Pancreas (tissue), 10 donors: ENCODE results near the gene GLUD1. TPM values are rescaled to one million over a fixed set of nuclear protein-coding genes. Genes with fewer than 3 reads are reported as not detected.
A peak's percentile ranks its signal among the peaks of the same experiment; 100 is the strongest.

Source experiments
- ATAC-seq, 4 donors: fragments of 200-7000 bp; cut with Tn5 transposase; one replicate each; pipeline versions ENCODE4 v1.8.0 to v1.9.1; 2020; ENCODE audit warnings: mild to moderate bottlenecking in 4 of 4, moderate library complexity in 4 of 4
- DNase-seq, 6 donors: peaks; one replicate each; pipeline ENCODE4 v3.0.0-alpha.2; 2020
- FAIRE-seq: peaks from 2 replicates; lab custom pipeline; 2012; peaks lifted over from hg19 to GRCh38; lab: Jason Lieb, UNC
- H3K27ac ChIP-seq, 4 donors: fragments of 200-600 bp; sonication (generic); 1 replicate in 3 of 4; 2 replicates in 1 of 4; pipeline versions ENCODE4 v1.5.0 to v1.8.0; 2020
- H3K27me3 ChIP-seq, 4 donors: fragments of 200-600 bp; one replicate each; pipeline ENCODE4 v1.8.0; 2021
- H3K36me3 ChIP-seq, 3 donors: fragments of 200-600 bp; sonication (generic) in 1 of 3; one replicate each; pipeline versions ENCODE4 v1.5.0 to v1.8.0; 2020 to 2021
- H3K4me1 ChIP-seq, 3 donors: fragments of 200-600 bp; one replicate each; pipeline ENCODE4 v1.8.0; 2021
- H3K4me3 ChIP-seq, 4 donors: fragments of 200-600 bp; sonication (generic) in 2 of 4; one replicate each; pipeline versions ENCODE4 v1.5.0 to v1.8.0; 2020 to 2021
- H3K9me3 ChIP-seq, 4 donors: fragments of 200-600 bp; one replicate each; pipeline ENCODE4 v1.8.0; 2021
- WGBS, 2 donors: extraction: QIAGEN DNeasy Blood & Tissue Kit; methylation state at CpG; one replicate each; pipeline ENCODE4 v1.1.7; 2013; 5-methylcytosine and 5-hydroxymethylcytosine counted together
- intact Hi-C, 3 donors: fragments of 100-400 bp; cut with DNase I; formaldehyde crosslinking; loops; one replicate each; pipeline versions ENCODE4 v1.11.1 to v1.14.2; 2022
- polyA plus RNA-seq, 2 donors: library from polyadenylated mRNA; stranded (reverse); fragments of 200-250 nt; gene quantifications; one replicate each; pipeline ENCODE4 v1.2.3, GENCODE V29; 2013
- total RNA-seq, 6 donors: library from RNA; stranded (reverse); fragmentation: NEBNext Ultra II Directional in 4 of 6; extraction: Animal tissue kit (Norgen Biotek cat#: 25700) in 4 of 6; gene quantifications; one replicate each; pipeline versions ENCODE4 v1.2.1 to v1.2.4, GENCODE V29; 2021 to 2023
- TF ChIP-seq, protein P1 (sequence below), 4 donors: fragments of 200-600 bp; sonication (generic) in 3 of 4; IDR thresholded peaks; one replicate each; pipeline versions ENCODE4 v1.5.0 to v1.8.0; 2021; ENCODE audit warnings: antibody characterized with exemption in 4 of 4
- donor health status: healthy with polysubstance abuse.
- donor health status: DM: no; HTN: no; CAD: no; lungs with moderate emphysema.
- donor health status: DM: no; HTN: no; CAD: no.
- donor health status: control.
- donor health status: control.
- donor health status: Bipolar disorder and iron deficiency.
- donor health status: DM: yes; HTN: yes; CAD: no.
- donor health status: DM: no; HTN: no; CAD: no.
- donor health status: DM: no; HTN: no; CAD: no.
- donor health status: DM: yes; HTN: yes; CAD: no.

Gene GLUD1
- total and polyA plus RNA-seq, 8 donors = 24.1 to 62.0 (median 43.8) TPM

DNA sequence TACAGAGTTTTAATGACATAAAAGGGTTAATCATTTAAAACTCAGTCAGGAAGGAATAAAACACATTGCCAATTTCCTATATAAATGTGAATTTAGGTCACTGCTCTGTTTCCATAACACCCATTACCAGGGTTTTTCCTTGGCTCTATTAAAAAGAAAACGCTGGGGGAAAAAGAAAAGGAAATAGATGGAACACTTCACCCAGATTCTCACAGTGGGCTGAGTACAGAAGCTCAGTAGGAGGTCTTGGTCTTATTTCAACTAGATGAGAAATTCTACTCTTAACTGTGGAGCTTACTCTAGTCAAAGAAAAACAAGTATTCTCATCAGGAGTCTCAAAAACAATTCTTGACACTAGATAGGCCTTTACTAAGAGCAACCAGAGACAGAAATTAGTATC is 36.5 kb downstream of the GLUD1 start:
- Histone ChIP-seq H3K36me3 (peaks cover 7 to 63% (median 45%) of the 10 kb centered on the region in 3 donors), H3K27me3 (no peaks in the 10 kb centered on the region), H3K9me3 (no peaks in the 10 kb centered on the region), H3K4me1 (no peaks in the 10 kb centered on the region), H3K27ac (no peak overlapping the region), H3K4me3 (no peak overlapping the region)
- no peak for FAIRE-seq
- TF ChIP-seq, protein P1, sequence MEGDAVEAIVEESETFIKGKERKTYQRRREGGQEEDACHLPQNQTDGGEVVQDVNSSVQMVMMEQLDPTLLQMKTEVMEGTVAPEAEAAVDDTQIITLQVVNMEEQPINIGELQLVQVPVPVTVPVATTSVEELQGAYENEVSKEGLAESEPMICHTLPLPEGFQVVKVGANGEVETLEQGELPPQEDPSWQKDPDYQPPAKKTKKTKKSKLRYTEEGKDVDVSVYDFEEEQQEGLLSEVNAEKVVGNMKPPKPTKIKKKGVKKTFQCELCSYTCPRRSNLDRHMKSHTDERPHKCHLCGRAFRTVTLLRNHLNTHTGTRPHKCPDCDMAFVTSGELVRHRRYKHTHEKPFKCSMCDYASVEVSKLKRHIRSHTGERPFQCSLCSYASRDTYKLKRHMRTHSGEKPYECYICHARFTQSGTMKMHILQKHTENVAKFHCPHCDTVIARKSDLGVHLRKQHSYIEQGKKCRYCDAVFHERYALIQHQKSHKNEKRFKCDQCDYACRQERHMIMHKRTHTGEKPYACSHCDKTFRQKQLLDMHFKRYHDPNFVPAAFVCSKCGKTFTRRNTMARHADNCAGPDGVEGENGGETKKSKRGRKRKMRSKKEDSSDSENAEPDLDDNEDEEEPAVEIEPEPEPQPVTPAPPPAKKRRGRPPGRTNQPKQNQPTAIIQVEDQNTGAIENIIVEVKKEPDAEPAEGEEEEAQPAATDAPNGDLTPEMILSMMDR (IDR thresholded peaks at IDR 0.05) = no peak
- ATAC-seq = no peak
- DNase-seq = no peak
- 55 to 88% methylated on average over 1 of the region's 1 CpG for WGBS, 2 donors
- intact Hi-C loops = no loop called here

DNA sequence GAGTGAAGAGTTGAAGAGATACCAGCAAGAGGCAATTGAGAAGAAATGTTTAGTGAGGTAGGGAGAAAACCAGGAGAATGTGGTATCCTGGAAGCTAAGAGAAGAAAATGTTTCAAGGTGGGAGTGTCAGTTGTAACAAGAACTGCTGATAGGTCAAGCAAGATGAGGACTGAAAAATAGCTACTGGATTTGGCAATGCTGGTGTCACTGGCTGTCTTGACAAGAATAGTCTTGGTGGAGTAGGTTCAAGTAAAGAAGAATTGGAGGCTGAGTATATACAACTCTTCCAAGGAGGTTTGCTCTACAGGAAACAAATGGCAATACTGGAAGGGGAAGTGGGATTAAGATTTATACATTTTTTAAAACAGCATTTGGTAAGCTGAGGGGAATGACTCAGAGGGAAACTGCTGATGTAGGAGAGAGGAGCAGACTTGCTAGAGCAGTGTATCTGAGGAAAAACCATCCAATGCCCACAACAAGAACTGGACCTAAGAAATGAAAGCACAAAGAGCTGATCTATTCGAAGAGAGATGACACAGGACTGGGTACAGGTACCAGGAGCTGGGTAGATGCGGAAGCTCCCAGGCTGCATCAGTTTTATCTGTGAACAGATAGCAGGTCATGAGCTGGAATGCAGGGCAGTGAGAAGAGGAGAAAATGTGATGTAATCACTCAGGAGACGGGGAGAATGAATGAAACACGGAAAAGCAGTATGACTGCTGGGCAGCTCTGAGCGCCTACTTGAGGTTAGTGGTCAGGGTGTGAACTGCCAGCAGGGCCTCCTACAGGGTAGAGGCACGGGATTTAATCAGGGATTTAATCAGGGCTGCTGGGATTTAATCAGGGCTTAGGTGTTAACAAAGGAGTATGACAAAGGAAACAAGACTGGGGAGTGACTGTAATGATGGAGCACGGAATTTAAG is 40.0 kb downstream of the GLUD1 start:
- no peaks in the 10 kb centered on the region for H3K9me3 ChIP-seq
- intact Hi-C loops = no loop called here
- FAIRE-seq (no peak), DNase-seq (no peak), ATAC-seq (peak in 2 of 4 donors; percentile 71 to 72)
- no peaks in the 10 kb centered on the region for H3K4me1 ChIP-seq
- no peak overlapping the region for H3K4me3 ChIP-seq
- TF ChIP-seq, protein P1 (IDR thresholded peaks at IDR 0.05) = no peak
- H3K27ac ChIP-seq = peak overlapping the region in 1 of 4 donors; percentile 33
- WGBS, 2 donors = 81 to 87% methylated on average over 7 of the region's 7 CpGs
- H3K27me3 ChIP-seq = no peaks in the 10 kb centered on the region
- H3K36me3 ChIP-seq = peaks cover 7 to 68% (median 36%) of the 10 kb centered on the region in 3 donors

DNA sequence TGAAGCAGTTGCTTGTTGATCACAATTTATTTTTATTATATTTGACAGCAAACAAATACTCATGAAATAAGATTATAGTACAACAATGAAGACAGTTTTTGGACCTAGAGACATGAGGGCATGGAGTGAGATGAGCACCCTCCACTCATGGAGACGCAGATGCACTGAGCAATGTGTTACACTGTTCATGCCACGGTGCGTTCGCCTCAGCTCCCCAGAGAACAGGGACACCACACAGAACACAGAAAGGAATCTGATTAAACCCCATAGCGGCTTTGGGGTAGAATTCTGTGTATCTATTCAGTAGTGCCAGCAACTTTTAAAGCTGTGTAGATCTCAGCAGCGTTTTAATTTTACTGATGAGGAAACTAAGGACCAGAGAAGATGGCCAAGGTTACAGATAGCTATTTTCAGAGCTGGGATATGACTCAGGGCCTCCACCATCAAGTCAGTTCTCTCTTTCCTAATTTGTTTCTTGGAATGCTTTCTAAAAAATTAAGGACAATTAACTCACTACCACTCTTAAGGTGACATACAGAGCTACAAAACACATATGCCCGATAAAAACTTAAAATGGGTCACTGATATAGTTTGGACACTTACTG is 41.0 kb downstream of the GLUD1 start:
- Histone ChIP-seq H3K27me3 (no peaks in the 10 kb centered on the region), H3K36me3 (peaks cover 4 to 59% (median 34%) of the 10 kb centered on the region in 3 donors), H3K4me1 (no peaks in the 10 kb centered on the region), H3K9me3 (no peaks in the 10 kb centered on the region), H3K4me3 (no peak overlapping the region), H3K27ac (no peak overlapping the region)
- DNase-seq = no peak
- ATAC-seq = no peak
- WGBS, 2 donors = 94 to 97% methylated on average over 7 of the region's 7 CpGs
- intact Hi-C loops = no loop called here
- no peak for FAIRE-seq
- TF ChIP-seq, protein P1 (IDR thresholded peaks at IDR 0.05) = no peak

DNA sequence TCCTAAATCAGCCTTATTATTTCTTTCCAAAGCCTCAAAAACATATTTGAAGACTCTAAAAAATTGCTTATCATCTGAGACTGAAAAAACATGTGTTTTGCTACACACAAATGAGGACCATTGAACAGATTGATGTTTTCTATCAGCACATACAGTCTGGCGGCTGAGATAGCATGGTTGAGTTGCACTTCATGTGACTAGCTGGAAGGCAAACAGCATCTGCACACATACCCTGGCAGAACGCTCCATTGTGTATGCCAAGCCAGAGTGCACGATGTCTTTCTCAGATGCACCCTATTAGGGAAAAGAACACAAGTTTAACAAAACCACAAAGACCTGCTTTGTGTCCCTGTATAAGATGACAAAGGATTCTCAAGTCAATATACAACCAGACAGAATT is 41.5 kb downstream of the GLUD1 start:
- no peaks in the 10 kb centered on the region for H3K27me3 ChIP-seq
- no peak overlapping the region for H3K4me3 ChIP-seq
- WGBS, 2 donors = 38 to 43% methylated on average over 3 of the region's 3 CpGs
- DNase-seq (no peak), ATAC-seq (peak; percentile 50 to 80 (median 64)), FAIRE-seq (no peak)
- no peak overlapping the region for H3K27ac ChIP-seq
- H3K9me3 ChIP-seq = no peaks in the 10 kb centered on the region
- intact Hi-C loops = no loop called here
- peaks cover 0 to 59% (median 29%) of the 10 kb centered on the region in 3 donors for H3K36me3 ChIP-seq
- H3K4me1 ChIP-seq = no peaks in the 10 kb centered on the region
- TF ChIP-seq, protein P1 (IDR thresholded peaks at IDR 0.05) = no peak
